Chondrocyte (in vitro differentiated cells): ENCODE data around the gene WIF1. TPM values are rescaled to one million over a fixed set of nuclear protein-coding genes. Genes with fewer than 3 reads are reported as not detected.

Source experiments
- DNase-seq: peaks from one replicate; pipeline ENCODE4 v3.0.0; 2021; ENCODE audit warnings: mixed read lengths, low spot score
- H3K27ac Mint-ChIP-seq: one replicate; pipeline ENCODE4 v1.8.0; 2021; ENCODE audit warnings: mild to moderate bottlenecking, moderate library complexity, mixed read lengths; ENCODE audit not compliant: unreplicated experiment
- H3K27me3 Mint-ChIP-seq: 2 replicates; pipeline ENCODE4 v1.8.0; 2021; ENCODE audit warnings: low read depth, mixed read lengths
- H3K36me3 Mint-ChIP-seq: 2 replicates; pipeline ENCODE4 v1.8.0; 2021; ENCODE audit warnings: low read depth, mixed read lengths
- H3K4me1 Mint-ChIP-seq: 2 replicates; pipeline ENCODE4 v1.8.0; 2021; ENCODE audit warnings: low read depth, mild to moderate bottlenecking, mixed read lengths
- H3K4me3 Mint-ChIP-seq: one replicate; pipeline ENCODE4 v1.8.0; 2021; ENCODE audit warnings: mild to moderate bottlenecking, moderate library complexity, mixed read lengths; ENCODE audit not compliant: unreplicated experiment
- H3K9me3 Mint-ChIP-seq: 2 replicates; pipeline ENCODE4 v1.8.0; 2021; ENCODE audit warnings: low read depth, mixed read lengths
- total RNA-seq: library from RNA; stranded (reverse); gene quantifications from 3 replicates; pipeline ENCODE4 v1.2.1, GENCODE V29; 2021
- TF ChIP-seq, protein P1 (sequence below): fragments of 200-600 bp; sonication (generic); IDR thresholded peaks from 2 replicates; pipeline ENCODE4 v1.5.0; 2021; ENCODE audit warnings: antibody characterized with exemption, mild to moderate bottlenecking, moderate library complexity

Gene WIF1
- total RNA-seq, 1 donor from 2014 or later, result not detected

GRCh38 chr12:65023485-65023884 lies 97.6 kb downstream of the WIF1 start:
- H3K27me3 Mint-ChIP-seq, result peaks cover 23% of the 10 kb centered on the region
- H3K27ac Mint-ChIP-seq, result no peak overlapping the region
- no peak for DNase-seq
- peaks cover 6% of the 10 kb centered on the region for H3K9me3 Mint-ChIP-seq
- no peaks in the 10 kb centered on the region for H3K36me3 Mint-ChIP-seq
- no peak overlapping the region for H3K4me3 Mint-ChIP-seq
- H3K4me1 Mint-ChIP-seq, result no peaks in the 10 kb centered on the region
- TF ChIP-seq, protein P1, sequence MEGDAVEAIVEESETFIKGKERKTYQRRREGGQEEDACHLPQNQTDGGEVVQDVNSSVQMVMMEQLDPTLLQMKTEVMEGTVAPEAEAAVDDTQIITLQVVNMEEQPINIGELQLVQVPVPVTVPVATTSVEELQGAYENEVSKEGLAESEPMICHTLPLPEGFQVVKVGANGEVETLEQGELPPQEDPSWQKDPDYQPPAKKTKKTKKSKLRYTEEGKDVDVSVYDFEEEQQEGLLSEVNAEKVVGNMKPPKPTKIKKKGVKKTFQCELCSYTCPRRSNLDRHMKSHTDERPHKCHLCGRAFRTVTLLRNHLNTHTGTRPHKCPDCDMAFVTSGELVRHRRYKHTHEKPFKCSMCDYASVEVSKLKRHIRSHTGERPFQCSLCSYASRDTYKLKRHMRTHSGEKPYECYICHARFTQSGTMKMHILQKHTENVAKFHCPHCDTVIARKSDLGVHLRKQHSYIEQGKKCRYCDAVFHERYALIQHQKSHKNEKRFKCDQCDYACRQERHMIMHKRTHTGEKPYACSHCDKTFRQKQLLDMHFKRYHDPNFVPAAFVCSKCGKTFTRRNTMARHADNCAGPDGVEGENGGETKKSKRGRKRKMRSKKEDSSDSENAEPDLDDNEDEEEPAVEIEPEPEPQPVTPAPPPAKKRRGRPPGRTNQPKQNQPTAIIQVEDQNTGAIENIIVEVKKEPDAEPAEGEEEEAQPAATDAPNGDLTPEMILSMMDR, result no peak

DNA sequence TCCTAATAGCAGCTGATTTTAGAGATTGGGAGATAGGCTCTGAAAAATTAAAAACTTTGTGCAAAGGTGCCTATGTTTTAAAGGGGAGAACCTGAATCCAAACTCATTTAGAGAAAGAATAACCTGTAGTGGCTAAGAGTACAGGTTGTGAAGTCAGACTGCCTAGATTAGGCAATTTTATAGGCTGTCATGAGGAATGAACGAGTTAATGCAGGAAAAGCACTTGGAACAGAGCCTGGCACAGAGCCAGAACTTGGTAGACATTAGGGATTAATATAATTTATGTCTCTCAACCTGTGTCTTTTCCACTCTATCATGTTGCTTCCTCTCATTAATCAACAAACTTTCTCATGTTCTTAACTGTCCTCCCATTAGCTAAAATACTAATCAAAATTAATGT lies 98.1 kb downstream of the WIF1 start:
- no peak overlapping the region for H3K27ac Mint-ChIP-seq
- TF ChIP-seq, protein P1, result no peak
- no peak for DNase-seq
- H3K36me3 Mint-ChIP-seq, result no peaks in the 10 kb centered on the region
- no peaks in the 10 kb centered on the region for H3K4me1 Mint-ChIP-seq
- peaks cover 22% of the 10 kb centered on the region for H3K27me3 Mint-ChIP-seq
- H3K9me3 Mint-ChIP-seq, result peaks cover 5% of the 10 kb centered on the region
- H3K4me3 Mint-ChIP-seq, result no peak overlapping the region

DNA sequence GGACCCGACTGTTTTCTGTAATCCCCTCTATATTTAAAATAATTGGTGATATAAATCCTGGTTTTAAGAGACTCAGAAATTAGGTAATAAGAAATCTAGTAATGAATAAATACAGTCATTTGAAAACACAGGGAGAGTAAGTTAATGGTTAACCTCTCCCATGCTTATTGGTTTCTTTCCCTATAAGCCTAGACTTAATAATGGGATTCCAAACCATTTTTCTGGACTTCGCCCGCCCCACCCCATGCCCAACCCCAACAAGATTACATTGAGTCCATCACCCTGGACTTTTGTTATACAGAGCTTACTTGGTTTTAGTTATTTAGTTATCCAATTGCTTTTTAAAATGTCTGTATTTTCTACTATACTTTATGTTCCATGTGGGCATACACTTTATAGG lies 98.7 kb downstream of the WIF1 start:
- no peak overlapping the region for H3K4me3 Mint-ChIP-seq
- H3K9me3 Mint-ChIP-seq, result no peaks in the 10 kb centered on the region
- no peak for DNase-seq
- TF ChIP-seq, protein P1, result no peak
- H3K4me1 Mint-ChIP-seq, result no peaks in the 10 kb centered on the region
- no peak overlapping the region for H3K27ac Mint-ChIP-seq
- H3K36me3 Mint-ChIP-seq, result no peaks in the 10 kb centered on the region
- peaks cover 22% of the 10 kb centered on the region for H3K27me3 Mint-ChIP-seq

DNA sequence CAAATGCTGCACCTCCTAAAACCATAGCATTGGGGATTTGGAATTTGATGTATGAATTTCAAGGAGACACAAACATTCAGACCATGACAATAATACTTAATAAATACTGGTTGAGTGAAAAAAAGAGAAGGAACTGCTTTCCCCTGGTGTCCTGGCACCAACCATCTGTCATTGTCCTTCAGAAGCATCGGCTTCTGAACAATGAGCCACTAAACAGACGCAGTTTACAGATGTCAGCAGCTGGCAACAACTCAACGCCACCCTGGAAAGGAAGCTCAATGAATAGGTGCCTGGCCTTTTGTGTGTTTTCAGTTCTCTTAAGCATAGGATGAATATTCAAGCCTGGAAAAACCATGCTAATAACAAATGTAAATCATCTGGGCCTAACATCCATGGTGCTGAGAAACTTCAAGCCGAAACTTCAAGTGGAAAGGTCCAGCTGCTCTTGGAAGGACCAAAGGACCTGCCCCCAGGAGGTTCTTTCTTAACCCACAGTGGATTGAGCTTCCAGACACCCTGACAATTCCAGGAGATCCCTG lies 101.3 kb downstream of the WIF1 start:
- no peak for DNase-seq
- Mint-ChIP-seq H3K9me3 (no peaks in the 10 kb centered on the region), H3K27me3 (peaks cover 35% of the 10 kb centered on the region), H3K36me3 (no peaks in the 10 kb centered on the region), H3K4me3 (no peak overlapping the region), H3K27ac (no peak overlapping the region), H3K4me1 (no peaks in the 10 kb centered on the region)
- TF ChIP-seq, protein P1, result no peak

DNA sequence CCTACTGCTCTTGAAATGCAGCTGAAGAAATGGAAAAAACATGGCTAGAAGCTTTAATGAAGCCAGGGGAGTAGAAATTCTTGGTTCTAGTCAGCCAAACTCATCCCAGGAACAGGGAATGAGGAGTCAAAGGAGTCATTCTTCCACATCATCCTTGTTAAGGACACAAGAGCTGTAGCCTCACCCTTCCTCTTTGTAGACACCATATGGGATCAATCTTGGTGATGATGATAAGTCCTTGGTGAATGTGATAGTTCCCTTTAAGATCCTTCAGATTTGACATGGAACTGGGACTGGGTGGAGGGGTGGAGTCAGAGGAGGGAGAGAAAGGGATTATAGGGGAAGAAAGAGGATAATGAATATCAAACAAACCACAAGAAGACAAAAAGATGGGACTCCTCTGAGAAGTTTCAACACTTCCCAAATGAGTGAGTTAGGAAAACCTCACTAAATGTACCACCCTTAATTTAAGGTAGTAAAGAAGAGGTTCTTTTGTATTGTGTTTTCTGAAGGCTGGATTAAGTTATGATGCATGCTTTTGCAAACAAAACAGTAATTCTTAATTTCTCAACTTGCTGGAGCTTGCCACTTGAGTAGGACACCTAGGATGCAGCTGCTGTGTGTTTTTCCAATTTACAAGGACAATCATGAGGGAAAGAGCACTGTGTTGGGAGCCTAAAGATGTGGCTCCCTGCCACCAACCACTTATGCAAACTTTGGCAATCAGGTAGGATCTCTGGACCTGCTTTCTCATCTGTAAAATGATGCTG lies 104.0 kb downstream of the WIF1 start:
- Mint-ChIP-seq H3K4me3 (no peak overlapping the region), H3K4me1 (no peaks in the 10 kb centered on the region), H3K36me3 (no peaks in the 10 kb centered on the region), H3K27me3 (peaks cover 34% of the 10 kb centered on the region), H3K9me3 (no peaks in the 10 kb centered on the region), H3K27ac (no peak overlapping the region)
- TF ChIP-seq, protein P1, result no peak
- no peak for DNase-seq
